ENCODE results near the gene TTYH1.
A peak's percentile ranks its signal among the peaks of the same experiment; 100 is the strongest.

The TTYH1 gene

GRCh38 chr19:54416695-54417491 is 1.6 kb downstream of the TTYH1 start:
- Histone ChIP-seq H3K79me2 (ENCODE audit: insufficient read depth, low read length) (no peaks in the 10 kb centered on the region), H3K4me3 (ENCODE audit: low read length, poor library complexity, severe bottlenecking) (no peak overlapping the region), H3K4me1 (ENCODE audit: insufficient read depth, low read length, poor library complexity, severe bottlenecking) (peaks cover 15% of the 10 kb centered on the region), H2AFZ (ENCODE audit: low read length) (no peak overlapping the region), H3F3A (ENCODE audit: low read depth) (no peaks in the 10 kb centered on the region), H3K27me3 (ENCODE audit: insufficient read depth, low read length, poor library complexity, severe bottlenecking) (no peaks in the 10 kb centered on the region), H4K20me1 (ENCODE audit: insufficient read depth, low read length, poor library complexity, severe bottlenecking) (no peaks in the 10 kb centered on the region), H3K36me3 (ENCODE audit: insufficient read depth, low read length) (no peaks in the 10 kb centered on the region), H3K9ac (ENCODE audit: low read depth, low read length, poor library complexity, severe bottlenecking) (no peak overlapping the region), H3K4me2 (ENCODE audit: low read depth, low read length, poor library complexity, severe bottlenecking) (peak overlapping the region; percentile 47), H3K9me2 (replicated peaks; ENCODE audit: low read depth, low read length) (no peaks in the 10 kb centered on the region), H3K9me3 (ENCODE audit: insufficient read depth, low read depth, low read length) (no peaks in the 10 kb centered on the region)
- no peak for TF ChIP-seq CTCF (conservative IDR thresholded peaks at IDR 0.05; ENCODE audit: low read length)
- TF ChIP-seq EZH2phosphoT487 (IDR thresholded peaks at IDR 0.05; ENCODE audit: borderline replicate concordance), result no peak

- H3K27me3 ChIP-seq (ENCODE audit: insufficient read depth, low read length, poor library complexity, severe bottlenecking), result no peaks in the 10 kb centered on the region
- peak overlapping the region; percentile 47 for H3K4me2 ChIP-seq (ENCODE audit: low read depth, low read length, poor library complexity, severe bottlenecking)
- peak overlapping the region; percentile 61 for H2AFZ ChIP-seq (ENCODE audit: low read length)
Measured at GRCh38 chr19:54418030-54418929, 3.0 kb downstream of the TTYH1 start.

More at GRCh38 chr19:54418030-54418929, 3.0 kb downstream of the TTYH1 start:
- Histone ChIP-seq H3K79me2 (ENCODE audit: insufficient read depth, low read length) (no peaks in the 10 kb centered on the region), H3K9me2 (replicated peaks; ENCODE audit: low read depth, low read length) (no peaks in the 10 kb centered on the region), H3K4me3 (ENCODE audit: low read length, poor library complexity, severe bottlenecking) (peak overlapping the region; percentile 45), H3K9ac (ENCODE audit: low read depth, low read length, poor library complexity, severe bottlenecking) (peak overlapping the region; percentile 66), H3K4me1 (ENCODE audit: insufficient read depth, low read length, poor library complexity, severe bottlenecking) (peaks cover 15% of the 10 kb centered on the region), H3K36me3 (ENCODE audit: insufficient read depth, low read length) (no peaks in the 10 kb centered on the region), H3F3A (ENCODE audit: low read depth) (no peaks in the 10 kb centered on the region), H3K9me3 (ENCODE audit: insufficient read depth, low read depth, low read length) (no peaks in the 10 kb centered on the region), H4K20me1 (ENCODE audit: insufficient read depth, low read length, poor library complexity, severe bottlenecking) (no peaks in the 10 kb centered on the region)
- TF ChIP-seq CTCF (conservative IDR thresholded peaks at IDR 0.05; ENCODE audit: low read length), result no peak
- TF ChIP-seq EZH2phosphoT487 (IDR thresholded peaks at IDR 0.05; ENCODE audit: borderline replicate concordance), result no peak

Measured in Loucy (cell line).